ENCODE data around the gene TNNI3.
"Not testable (repeated sequence)": the region's sequence is repeated elsewhere in the genome, so short reads cannot be mapped to it uniquely, and the experiment has no call there.

The TNNI3 gene

GRCh38 chr19:55173186-55173713, 15.7 kb upstream of the TNNI3 start:
- H3K9me2 ChIP-seq (replicated peaks; ENCODE audit: control insufficient read depth, low read length): no peaks in the 10 kb centered on the region
- no peak overlapping the region for H3K27ac ChIP-seq (ENCODE audit: low read depth, low read length)
- H3K4me2 ChIP-seq (ENCODE audit: low read length): peak overlapping the region; percentile 75
- H3F3A ChIP-seq (ENCODE audit: control insufficient read depth, insufficient read depth): no peaks in the 10 kb centered on the region
- peaks cover 14% of the 10 kb centered on the region for H3K27me3 ChIP-seq (ENCODE audit: control insufficient read depth, low read length)
- no peaks in the 10 kb centered on the region for H3K79me2 ChIP-seq (ENCODE audit: control insufficient read depth, low read length)
- peaks cover 18% of the 10 kb centered on the region for H3K4me1 ChIP-seq (ENCODE audit: control insufficient read depth, low read length)
- TF ChIP-seq EZH2phosphoT487 (IDR thresholded peaks at IDR 0.05; ENCODE audit: borderline replicate concordance, low read length) (no peak), CTCF (IDR thresholded peaks at IDR 0.05; ENCODE audit: low read depth, low read length, poor library complexity, severe bottlenecking) (no peak)
- H3K36me3 ChIP-seq (ENCODE audit: control insufficient read depth, low read length): no peaks in the 10 kb centered on the region
- H3K9me3 ChIP-seq (ENCODE audit: control insufficient read depth, insufficient read depth, low read length): peaks cover 21% of the 10 kb centered on the region; the same call in 1 of the 2 replicates
- no peaks in the 10 kb centered on the region for H4K20me1 ChIP-seq (ENCODE audit: control insufficient read depth, insufficient read depth, low read depth, low read length)
- peak overlapping the region; percentile 77 for H3K4me3 ChIP-seq (ENCODE audit: low read length)

GRCh38 chr19:55172741-55173140, 15.2 kb upstream of the TNNI3 start:
- Histone ChIP-seq H3K79me2 (ENCODE audit: control insufficient read depth, low read length) (no peaks in the 10 kb centered on the region), H3K36me3 (ENCODE audit: control insufficient read depth, low read length) (no peaks in the 10 kb centered on the region), H3K27ac (ENCODE audit: low read depth, low read length) (no peak overlapping the region), H3K4me2 (ENCODE audit: low read length) (no peak overlapping the region), H3K4me3 (ENCODE audit: low read length) (no peak overlapping the region), H3K4me1 (ENCODE audit: control insufficient read depth, low read length) (peaks cover 18% of the 10 kb centered on the region), H3K9me2 (replicated peaks; ENCODE audit: control insufficient read depth, low read length) (no peaks in the 10 kb centered on the region), H3F3A (ENCODE audit: control insufficient read depth, insufficient read depth) (no peaks in the 10 kb centered on the region), H3K27me3 (ENCODE audit: control insufficient read depth, low read length) (peaks cover 14% of the 10 kb centered on the region), H3K9me3 (ENCODE audit: control insufficient read depth, insufficient read depth, low read length) (peaks cover 21% of the 10 kb centered on the region; the same call in 1 of the 2 replicates), H4K20me1 (ENCODE audit: control insufficient read depth, insufficient read depth, low read depth, low read length) (no peaks in the 10 kb centered on the region)
- no peak for TF ChIP-seq CTCF (IDR thresholded peaks at IDR 0.05; ENCODE audit: low read depth, low read length, poor library complexity, severe bottlenecking)
- TF ChIP-seq EZH2phosphoT487 (IDR thresholded peaks at IDR 0.05; ENCODE audit: borderline replicate concordance, low read length): no peak

- H3K36me3 ChIP-seq (ENCODE audit: control insufficient read depth, low read length); H3K27ac ChIP-seq (ENCODE audit: low read depth, low read length); H3F3A ChIP-seq (ENCODE audit: control insufficient read depth, insufficient read depth); H4K20me1 ChIP-seq (ENCODE audit: control insufficient read depth, insufficient read depth, low read depth, low read length); H3K9me2 ChIP-seq (replicated peaks; ENCODE audit: control insufficient read depth, low read length); H3K79me2 ChIP-seq (ENCODE audit: control insufficient read depth, low read length); H3K4me3 ChIP-seq (ENCODE audit: low read length); H3K4me2 ChIP-seq (ENCODE audit: low read length): not testable (repeated sequence)
- peaks cover 14% of the 10 kb centered on the region for H3K27me3 ChIP-seq (ENCODE audit: control insufficient read depth, low read length)
- peaks cover 21% of the 10 kb centered on the region; the same call in 1 of the 2 replicates for H3K9me3 ChIP-seq (ENCODE audit: control insufficient read depth, insufficient read depth, low read length)
- H3K4me1 ChIP-seq (ENCODE audit: control insufficient read depth, low read length): peaks cover 18% of the 10 kb centered on the region
Measured at GRCh38 chr19:55172318-55172717, 14.8 kb upstream of the TNNI3 start.

- Histone ChIP-seq H3K9me2 (replicated peaks; ENCODE audit: control insufficient read depth, low read length) (no peaks in the 10 kb centered on the region), H3K4me3 (ENCODE audit: low read length) (no peak overlapping the region), H3K79me2 (ENCODE audit: control insufficient read depth, low read length) (no peaks in the 10 kb centered on the region), H3K27ac (ENCODE audit: low read depth, low read length) (no peak overlapping the region), H3F3A (ENCODE audit: control insufficient read depth, insufficient read depth) (no peaks in the 10 kb centered on the region), H3K4me2 (ENCODE audit: low read length) (no peak overlapping the region), H3K9me3 (ENCODE audit: control insufficient read depth, insufficient read depth, low read length) (peaks cover 21% of the 10 kb centered on the region; the same call in 1 of the 2 replicates), H4K20me1 (ENCODE audit: control insufficient read depth, insufficient read depth, low read depth, low read length) (no peaks in the 10 kb centered on the region), H3K36me3 (ENCODE audit: control insufficient read depth, low read length) (no peaks in the 10 kb centered on the region), H3K27me3 (ENCODE audit: control insufficient read depth, low read length) (peaks cover 14% of the 10 kb centered on the region), H3K4me1 (ENCODE audit: control insufficient read depth, low read length) (peaks cover 27% of the 10 kb centered on the region)
- no peak for TF ChIP-seq EZH2phosphoT487 (IDR thresholded peaks at IDR 0.05; ENCODE audit: borderline replicate concordance, low read length)
- TF ChIP-seq CTCF (IDR thresholded peaks at IDR 0.05; ENCODE audit: low read depth, low read length, poor library complexity, severe bottlenecking): no peak
Measured at GRCh38 chr19:55171440-55171839, 13.9 kb upstream of the TNNI3 start.

All from DOHH2 (cell line).